Loucy (cell line): ENCODE results near the gene KANSL1L.

Experiments used
- EZH2phosphoT487 ChIP-seq: fragments of 200-600 bp; IDR thresholded peaks from 2 replicates; pipeline ENCODE4 v1.6.1; 2018; ENCODE audit warnings: antibody characterized with exemption, mild to moderate bottlenecking, moderate library complexity, borderline replicate concordance
- TF ChIP-seq, protein P1 (sequence below): fragments of 200-600 bp; sonication (generic); conservative IDR thresholded peaks from 2 replicates; pipeline ENCODE4 v1.5.1; 2014; ENCODE audit warnings: mild to moderate bottlenecking, antibody characterized with exemption, low read length

DNA sequence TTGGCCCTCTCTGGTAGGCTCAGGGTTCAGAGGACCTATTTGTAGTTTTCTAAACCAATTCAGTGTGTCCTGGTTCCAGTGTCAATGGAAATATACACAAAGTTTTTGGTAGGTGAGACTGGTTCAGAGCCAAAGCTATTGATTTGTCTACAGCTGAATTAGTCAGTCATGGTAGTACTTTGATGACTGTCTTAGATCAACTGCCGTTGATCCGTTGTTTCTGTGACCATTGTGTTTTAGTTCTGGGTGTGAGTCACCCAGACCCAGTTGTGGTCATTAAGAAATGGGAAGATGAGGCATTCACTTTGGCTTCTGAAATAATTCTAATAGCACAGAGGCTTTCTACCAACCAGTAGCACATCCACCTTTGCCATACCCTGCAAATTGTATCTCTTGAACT lies 184.8 kb downstream of the KANSL1L start:
- TF ChIP-seq, protein P1, sequence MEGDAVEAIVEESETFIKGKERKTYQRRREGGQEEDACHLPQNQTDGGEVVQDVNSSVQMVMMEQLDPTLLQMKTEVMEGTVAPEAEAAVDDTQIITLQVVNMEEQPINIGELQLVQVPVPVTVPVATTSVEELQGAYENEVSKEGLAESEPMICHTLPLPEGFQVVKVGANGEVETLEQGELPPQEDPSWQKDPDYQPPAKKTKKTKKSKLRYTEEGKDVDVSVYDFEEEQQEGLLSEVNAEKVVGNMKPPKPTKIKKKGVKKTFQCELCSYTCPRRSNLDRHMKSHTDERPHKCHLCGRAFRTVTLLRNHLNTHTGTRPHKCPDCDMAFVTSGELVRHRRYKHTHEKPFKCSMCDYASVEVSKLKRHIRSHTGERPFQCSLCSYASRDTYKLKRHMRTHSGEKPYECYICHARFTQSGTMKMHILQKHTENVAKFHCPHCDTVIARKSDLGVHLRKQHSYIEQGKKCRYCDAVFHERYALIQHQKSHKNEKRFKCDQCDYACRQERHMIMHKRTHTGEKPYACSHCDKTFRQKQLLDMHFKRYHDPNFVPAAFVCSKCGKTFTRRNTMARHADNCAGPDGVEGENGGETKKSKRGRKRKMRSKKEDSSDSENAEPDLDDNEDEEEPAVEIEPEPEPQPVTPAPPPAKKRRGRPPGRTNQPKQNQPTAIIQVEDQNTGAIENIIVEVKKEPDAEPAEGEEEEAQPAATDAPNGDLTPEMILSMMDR: no peak
- no peak for TF ChIP-seq EZH2phosphoT487
